A172 (cell line): ENCODE data around the gene NFATC3. TPM values are rescaled to one million over a fixed set of nuclear protein-coding genes. Genes with fewer than 3 reads are reported as not detected.
A peak's percentile ranks its signal among the peaks of the same experiment; 100 is the strongest.

Experiments used
- DNase-seq: peaks from one replicate; pipeline ENCODE4 v3.0.0-alpha.2; 2015; ENCODE audit warnings: low spot score
- total RNA-seq: library from RNA; depleted of rRNA; stranded (reverse); fragments of >200 nt; shearing (Covaris generic); gene quantifications from 2 replicates; pipeline ENCODE4 v1.2.3, GENCODE V29; 2014

The NFATC3 gene
- total RNA-seq, 1 experiment from 2014 or later: 13.4 TPM

DNA sequence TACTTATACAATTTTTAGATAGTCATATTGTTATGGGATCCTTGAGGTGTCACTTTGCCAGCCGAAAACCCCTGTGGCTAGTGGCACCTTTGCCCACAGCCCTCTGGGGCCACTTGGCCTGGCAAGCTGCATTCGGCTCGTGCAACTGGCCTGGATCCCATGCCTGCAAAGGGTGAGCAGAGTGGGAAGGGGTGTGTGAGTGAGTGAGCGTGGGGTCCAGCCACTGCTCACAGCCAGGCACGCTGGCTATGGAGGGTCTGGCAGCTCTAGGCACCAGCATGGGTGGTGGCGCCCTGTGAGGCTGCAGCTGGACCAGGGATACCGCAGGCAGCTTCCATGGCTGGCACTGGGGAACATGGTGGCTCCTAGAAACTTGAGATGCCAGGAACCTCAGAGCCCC is 101.7 kb downstream of the NFATC3 start:
- DNase-seq: no peak

- DNase-seq: no peak
Observed at GRCh38 chr16:68187505-68187904, 102.3 kb downstream of the NFATC3 start.

GRCh38 chr16:68188170-68188569 is 103.0 kb downstream of the NFATC3 start:
- no peak for DNase-seq

- no peak for DNase-seq
Observed at GRCh38 chr16:68190081-68190480, 104.9 kb downstream of the NFATC3 start.

DNA sequence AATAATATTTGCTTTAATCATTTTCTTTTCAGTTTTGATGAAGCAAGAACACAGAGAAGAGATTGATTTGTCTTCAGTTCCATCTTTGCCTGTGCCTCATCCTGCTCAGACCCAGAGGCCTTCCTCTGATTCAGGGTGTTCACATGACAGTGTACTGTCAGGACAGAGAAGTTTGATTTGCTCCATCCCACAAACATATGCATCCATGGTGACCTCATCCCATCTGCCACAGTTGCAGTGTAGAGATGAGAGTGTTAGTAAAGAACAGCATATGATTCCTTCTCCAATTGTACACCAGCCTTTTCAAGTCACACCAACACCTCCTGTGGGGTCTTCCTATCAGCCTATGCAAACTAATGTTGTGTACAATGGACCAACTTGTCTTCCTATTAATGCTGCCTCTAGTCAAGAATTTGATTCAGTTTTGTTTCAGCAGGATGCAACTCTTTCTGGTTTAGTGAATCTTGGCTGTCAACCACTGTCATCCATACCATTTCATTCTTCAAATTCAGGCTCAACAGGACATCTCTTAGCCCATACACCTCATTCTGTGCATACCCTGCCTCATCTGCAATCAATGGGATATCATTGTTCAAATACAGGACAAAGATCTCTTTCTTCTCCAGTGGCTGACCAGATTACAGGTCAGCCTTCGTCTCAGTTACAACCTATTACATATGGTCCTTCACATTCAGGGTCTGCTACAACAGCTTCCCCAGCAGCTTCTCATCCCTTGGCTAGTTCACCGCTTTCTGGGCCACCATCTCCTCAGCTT is 105.8 kb downstream of the NFATC3 start:
- no peak for DNase-seq

DNA sequence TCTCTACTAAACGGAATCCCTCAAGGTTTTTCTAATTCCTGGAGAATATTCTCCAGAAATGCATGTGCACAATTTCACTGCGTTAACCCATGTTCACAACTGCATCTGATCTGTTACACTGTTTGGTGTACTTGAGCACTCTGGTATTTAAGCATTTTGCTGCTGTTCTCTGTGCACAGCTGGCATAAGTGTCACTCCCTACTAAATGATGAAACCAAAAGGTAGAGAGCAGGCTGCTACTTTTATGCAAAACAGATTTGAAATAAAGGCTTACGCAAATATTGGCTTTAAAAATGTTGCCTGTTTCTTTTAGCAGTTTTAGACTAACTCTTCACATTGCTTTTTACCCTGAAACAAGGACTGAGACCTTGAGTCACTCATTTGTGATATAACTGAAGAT is 109.1 kb downstream of the NFATC3 start:
- no peak for DNase-seq

DNA sequence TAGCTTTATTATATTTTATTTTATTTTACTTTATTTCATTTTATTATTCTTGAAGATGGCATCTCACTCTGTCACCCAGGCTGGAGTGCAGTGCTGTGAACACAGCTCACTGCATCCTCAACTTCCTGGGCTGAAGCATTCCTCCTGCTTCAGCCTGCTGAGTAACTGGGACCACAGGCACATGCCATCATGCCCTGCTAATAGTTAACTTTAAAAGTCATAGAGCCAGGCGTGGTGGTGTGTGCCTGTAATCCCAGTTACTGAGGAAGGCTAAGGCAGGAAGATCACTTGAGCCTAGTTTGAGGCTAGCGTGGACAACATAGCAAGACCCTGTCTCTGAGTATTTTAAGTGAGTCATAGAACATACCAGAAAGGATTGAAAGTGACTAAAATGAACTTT is 112.1 kb downstream of the NFATC3 start:
- no peak for DNase-seq

- peak; percentile 13 for DNase-seq
Observed at GRCh38 chr16:68200088-68200783, 115.1 kb downstream of the NFATC3 start.

DNA sequence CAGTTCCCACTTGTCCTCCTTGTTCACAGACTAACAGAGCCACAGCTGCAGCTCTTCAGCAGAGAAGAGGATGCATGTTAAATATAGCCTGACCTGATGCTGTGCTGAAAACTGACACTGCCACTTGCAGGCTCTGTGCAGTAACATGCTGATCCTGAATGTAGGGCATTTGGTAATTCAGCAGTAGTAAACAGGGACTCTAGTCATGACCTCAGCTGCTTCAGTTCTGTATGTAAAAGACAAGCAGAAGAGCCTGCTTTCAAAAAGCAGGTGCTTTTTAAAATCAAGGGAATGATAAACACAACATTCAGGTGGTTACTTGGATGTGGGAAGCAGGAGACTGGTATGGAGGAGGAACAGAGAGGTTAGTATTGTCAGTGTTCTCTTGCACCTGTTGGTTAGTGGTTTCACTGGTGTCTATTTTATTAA is 116.9 kb downstream of the NFATC3 start:
- no peak for DNase-seq

DNA sequence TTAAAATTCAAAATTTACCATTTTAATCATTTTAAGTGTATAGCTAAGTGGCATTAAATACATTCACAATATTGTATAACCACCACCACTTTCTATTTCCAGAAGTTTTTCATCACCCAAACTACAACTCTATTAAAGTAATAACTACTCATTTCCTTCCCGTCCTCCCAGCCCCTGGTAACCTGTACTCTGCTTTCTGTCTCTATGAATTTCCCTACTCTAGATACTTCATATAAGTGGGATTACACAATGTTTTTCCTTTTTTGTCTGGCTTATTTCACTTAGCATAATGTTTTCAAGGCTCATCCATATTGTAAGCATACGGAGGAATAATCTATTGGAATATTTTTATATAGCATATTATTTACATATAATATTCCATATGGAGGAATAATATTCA is 121.1 kb downstream of the NFATC3 start:
- no peak for DNase-seq

DNA sequence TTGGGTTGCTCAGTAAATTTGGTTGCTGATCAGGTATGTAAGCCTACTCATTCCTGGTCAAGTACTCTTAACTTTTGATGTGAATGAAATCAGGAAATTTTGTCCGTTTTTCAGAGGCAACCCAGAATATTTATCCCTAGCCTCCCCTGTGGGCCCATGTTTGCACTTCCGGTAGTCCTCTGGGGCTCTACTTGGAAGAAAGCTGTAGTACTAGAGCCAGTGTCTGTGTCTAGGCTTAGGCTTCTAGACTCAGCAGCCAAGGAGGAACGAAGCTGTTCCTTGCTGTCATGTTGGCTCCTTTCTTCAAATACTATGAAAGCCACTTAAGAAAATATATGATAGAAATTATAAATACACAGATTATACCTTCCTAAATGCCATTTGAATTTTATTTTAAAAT is 129.6 kb downstream of the NFATC3 start:
- DNase-seq: no peak

- no peak for DNase-seq
Observed at GRCh38 chr16:68215302-68215701, 130.1 kb downstream of the NFATC3 start.

- DNase-seq: no peak
Observed at GRCh38 chr16:68216240-68216639, 131.1 kb downstream of the NFATC3 start.

DNA sequence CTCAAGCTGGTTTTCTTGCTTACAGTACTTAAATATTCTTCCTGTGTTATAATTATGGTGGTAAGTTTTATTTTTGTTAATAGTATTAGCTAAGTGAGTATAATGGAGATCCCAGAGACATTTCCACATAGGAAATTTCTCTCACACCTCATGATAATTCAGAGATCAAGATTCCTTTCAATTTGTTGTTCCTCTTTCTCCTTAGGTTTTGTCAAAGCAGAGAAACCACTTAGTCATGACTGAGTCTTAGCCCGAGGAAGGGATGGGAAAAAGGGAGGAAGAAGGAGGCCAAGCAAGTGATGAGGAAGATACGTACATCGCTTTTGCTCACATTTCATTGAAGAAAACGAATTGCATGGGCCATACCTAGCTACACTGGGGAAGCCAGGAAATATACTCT is 132.3 kb downstream of the NFATC3 start:
- no peak for DNase-seq

- DNase-seq: no peak
Observed at GRCh38 chr16:68219725-68220351, 134.7 kb downstream of the NFATC3 start.

- no peak for DNase-seq
Observed at GRCh38 chr16:68223072-68223471, 137.9 kb downstream of the NFATC3 start.

- no peak for DNase-seq
Observed at GRCh38 chr16:68226116-68226515, 140.9 kb downstream of the NFATC3 start.

GRCh38 chr16:68227183-68227793 is 142.1 kb downstream of the NFATC3 start:
- DNase-seq: no peak

- no peak for DNase-seq
Observed at GRCh38 chr16:68227850-68228553, 142.8 kb downstream of the NFATC3 start.

GRCh38 chr16:68228652-68229051 is 143.5 kb downstream of the NFATC3 start:
- DNase-seq: no peak

- peak; percentile 33 for DNase-seq
Observed at GRCh38 chr16:68229431-68230175, 144.4 kb downstream of the NFATC3 start.
